ENCODE data around the gene DMGDH. TPM values are rescaled to one million over a fixed set of nuclear protein-coding genes. Genes with fewer than 3 reads are reported as not detected.

DMGDH gene
- total and polyA plus RNA-seq, 2 of the 4 experiments (the other 2 are of a cell fraction): 0.18 TPM; not detected in 1

- peaks cover 2% of the 10 kb centered on the region; the same call in 1 of the 2 replicates for H3K9me3 ChIP-seq (ENCODE audit: control insufficient read depth, insufficient read depth, low read length)
- no peaks in the 10 kb centered on the region for H3K4me1 ChIP-seq (ENCODE audit: control insufficient read depth, insufficient read depth, low read length)
- H3K27ac ChIP-seq (ENCODE audit: insufficient read depth, low read length): no peak overlapping the region
- no peak overlapping the region for H3K18ac ChIP-seq (ENCODE audit: low read depth, low read length)
- H3K9me1 ChIP-seq (ENCODE audit: insufficient read depth, low read length): no peaks in the 10 kb centered on the region
- ATAC-seq (ENCODE audit: low read depth) (no peak), DNase-seq (no peak)
- 80% methylated on average over 1 of the region's 3 CpGs; no CpG with 5 or more reads in 1 of the 2 experiments for WGBS, 2 experiments (ENCODE audit: extremely low coverage in 2 of 2, insufficient read length in 1 of 2)
- in situ Hi-C loops (cut with MboI; ENCODE audit: low sequenced_read_pairs) (no loop called here), dilution Hi-C loops (cut with HindIII; ENCODE audit: low sequenced_read_pairs, unreplicated experiment) (no loop called here), intact Hi-C loops (cut with micrococcal nuclease) (no loop called here)
- H2AK9ac ChIP-seq (replicated peaks; ENCODE audit: low read depth, low read length, poor library complexity): no peak overlapping the region
- H3K4ac ChIP-seq (ENCODE audit: low read depth, low read length): no peak overlapping the region
- POLR2A ChIA-PET (ENCODE audit: unreplicated experiment): no interaction called here
- no peaks in the 10 kb centered on the region for H4K20me1 ChIP-seq (ENCODE audit: insufficient read depth, low read length)
- H2BK20ac ChIP-seq (ENCODE audit: low read depth, low read length): no peak overlapping the region
- H2BK5ac ChIP-seq (ENCODE audit: low read depth, low read length, poor library complexity, severe bottlenecking): no peak overlapping the region
- no peak overlapping the region for H3K23ac ChIP-seq (ENCODE audit: low read depth, low read length)
- no peak overlapping the region for H3K4me2 ChIP-seq (ENCODE audit: low read depth, low read length)
- H4K8ac ChIP-seq (ENCODE audit: low read depth in 2 of 2, low read length in 2 of 2): no peak overlapping the region
- no peak overlapping the region for H2BK15ac ChIP-seq (ENCODE audit: low read depth, low read length)
- no peaks in the 10 kb centered on the region for H3K36me3 ChIP-seq (ENCODE audit: control insufficient read depth, insufficient read depth, low read length)
- CTCF ChIA-PET: interaction anchor here (0.9 to 1.2 kb wide), 3 partner anchors 10 to 98 kb away, joined by 3 read pairs; no protein-coding TSS in a partner anchor
- no peak overlapping the region for H3K56ac ChIP-seq (ENCODE audit: extremely low read depth, insufficient read depth, low read length)
- no peaks in the 10 kb centered on the region for H3K79me1 ChIP-seq (ENCODE audit: low read depth in 1 of 2, low read length in 2 of 2)
- no peak overlapping the region for H2BK120ac ChIP-seq (ENCODE audit: low read depth, low read length)
- H3K9ac ChIP-seq (ENCODE audit: low read depth, low read length): no peak overlapping the region
- no peak overlapping the region for H4K5ac ChIP-seq (ENCODE audit: low read depth, low read length)
- no peak overlapping the region for H3K4me3 ChIP-seq (ENCODE audit: insufficient read depth, low read depth, low read length)
- H4K91ac ChIP-seq (ENCODE audit: insufficient read depth, low read depth, low read length): no peak overlapping the region
- TF ChIP-seq CTCF (conservative IDR thresholded peaks at IDR 0.05; ENCODE audit: low read depth, low read length): no peak
- TF ChIP-seq RCOR1 (IDR thresholded peaks at IDR 0.05; ENCODE audit: insufficient replicate concordance, low read length): no peak
- no peak for TF ChIP-seq CHD1 (IDR thresholded peaks at IDR 0.05; ENCODE audit: low read depth, low read length)
- no peak for TF ChIP-seq POLR2A (IDR thresholded peaks at IDR 0.05; ENCODE audit: low read depth, low read length)
- no peak for TF ChIP-seq CEBPB (IDR thresholded peaks at IDR 0.05; ENCODE audit: low read depth, low read length)
- no peak for TF ChIP-seq MAZ (IDR thresholded peaks at IDR 0.05; ENCODE audit: borderline replicate concordance, low read depth, low read length)
- no peak for TF ChIP-seq RFX5 (IDR thresholded peaks at IDR 0.05; ENCODE audit: low read depth, low read length)
- no peak for TF ChIP-seq USF2 (IDR thresholded peaks at IDR 0.05; ENCODE audit: low read depth, low read length)
- TF ChIP-seq BHLHE40 (IDR thresholded peaks at IDR 0.05; ENCODE audit: low read depth, low read length): no peak
- no peak for TF ChIP-seq MXI1 (IDR thresholded peaks at IDR 0.05; ENCODE audit: borderline replicate concordance, low read depth, low read length)
- TF ChIP-seq FOS (IDR thresholded peaks at IDR 0.05; ENCODE audit: low read depth, low read length): no peak
- no peak for TF ChIP-seq RAD21 (IDR thresholded peaks at IDR 0.05; ENCODE audit: low read length)
- TF ChIP-seq SMC3 (IDR thresholded peaks at IDR 0.05; ENCODE audit: low read depth, low read length): no peak
- no peak for TF ChIP-seq MAFK (IDR thresholded peaks at IDR 0.05; ENCODE audit: low read depth, low read length)
- no peak for TF ChIP-seq NFE2L2 (IDR thresholded peaks at IDR 0.05; ENCODE audit: low read depth, low read length)
- TF ChIP-seq ELK1 (IDR thresholded peaks at IDR 0.05; ENCODE audit: borderline replicate concordance, low read depth, low read length): no peak
- BruUV-seq (replicated peaks): no TSS peak
- no peak overlapping the region for H2AFZ ChIP-seq (replicated peaks; ENCODE audit: low read length, poor library complexity)
- no peak overlapping the region for H3K14ac ChIP-seq (replicated peaks; ENCODE audit: low read depth, low read length)
- no peak overlapping the region for H2AK5ac ChIP-seq (ENCODE audit: low read depth, low read length)
- H3K27me3 ChIP-seq (ENCODE audit: control insufficient read depth, insufficient read depth, low read length): no peaks in the 10 kb centered on the region
These were observed 34.2 kb downstream of the DMGDH start for GRCh38 chr5:79035237-79035636.
